Panc1 (cell line): Measurements from ENCODE around the gene MRC2. TPM values are rescaled to one million over a fixed set of nuclear protein-coding genes. Genes with fewer than 3 reads are reported as not detected.

Source experiments
- ATAC-seq: fragments of 200-7000 bp; cut with Tn5 transposase; 2 replicates; pipeline ENCODE4 v1.9.1; 2020; ENCODE audit warnings: mild to moderate bottlenecking, moderate library complexity
- BruUV-seq: library from RNA; stranded (reverse); fragments of 400-500 nt; replicated peaks from 2 replicates; lab custom pipeline; 2021; lab: Mats Ljungman, UMichigan
- CTCF ChIA-PET: fragments of 300-600 bp; sonication (Branson Sonifier 250); formaldehyde crosslinking; loops from one replicate; lab custom pipeline; 2022; ENCODE audit warnings: antibody characterized with exemption; lab: Charles Lee
- POLR2A ChIA-PET: fragments of 300-600 bp; sonication (Branson Sonifier 250); formaldehyde crosslinking; loops from one replicate; lab custom pipeline; 2022; ENCODE audit warnings: antibody characterized with exemption; lab: Charles Lee
- DNase-seq: peaks from one replicate; pipeline ENCODE4 v3.0.0-alpha.2; 2010; ENCODE audit warnings: low read depth, low spot score
- H3K27ac ChIP-seq: 2 replicates; pipeline ENCODE4 v1.5.1; 2011; ENCODE audit warnings: mild to moderate bottlenecking, low read length, inconsistent platforms
- H3K27me3 ChIP-seq: fragments of 200-500 bp; sonication (Bioruptor generic); 2 replicates; pipeline ENCODE4 v1.6.0; 2014; ENCODE audit warnings: low read length, inconsistent platforms; ENCODE audit not compliant: control insufficient read depth, insufficient read depth
- H3K36me3 ChIP-seq: fragments of 200-500 bp; sonication (Bioruptor generic); 2 replicates; pipeline ENCODE4 v1.5.1; 2014; ENCODE audit warnings: inconsistent platforms, mild to moderate bottlenecking, low read length, moderate library complexity; ENCODE audit not compliant: control insufficient read depth, insufficient read depth
- H3K4me1 ChIP-seq: 2 replicates; pipeline ENCODE4 v1.5.1; 2011; ENCODE audit warnings: inconsistent platforms, mild to moderate bottlenecking, low read length, moderate library complexity; ENCODE audit not compliant: control insufficient read depth, insufficient read depth
- H3K4me3 ChIP-seq, 2 experiments: 2 replicates each; pipeline ENCODE4 v1.5.1; 2011 to 2012; ENCODE audit warnings: low read depth in 2 of 2, low read length in 2 of 2, mild to moderate bottlenecking in 2 of 2, inconsistent platforms in 1 of 2, moderate library complexity in 1 of 2
- H3K9me3 ChIP-seq: fragments of 200-500 bp; sonication (Bioruptor generic); 2 replicates; pipeline ENCODE4 v1.5.1; 2014; ENCODE audit warnings: low read depth, mild to moderate bottlenecking, inconsistent platforms, low read length, moderate library complexity; ENCODE audit not compliant: control insufficient read depth, insufficient read depth
- POLR2AphosphoS5 ChIP-seq: IDR thresholded peaks from 2 replicates; pipeline ENCODE4 v1.6.1; 2012; ENCODE audit warnings: mild to moderate bottlenecking, low read depth, low read length, moderate library complexity
- REST ChIP-seq, 2 experiments: IDR thresholded peaks; 2 replicates each; pipeline ENCODE4 v1.6.1; 2011 to 2012; ENCODE audit warnings: low read depth in 2 of 2, control low read depth in 1 of 2, low read length in 1 of 2, mild to moderate bottlenecking in 1 of 2, moderate library complexity in 1 of 2; ENCODE audit not compliant: insufficient read depth in 1 of 2
- SIN3A ChIP-seq: IDR thresholded peaks from 2 replicates; pipeline ENCODE4 v1.6.1; 2012; ENCODE audit warnings: low read depth, mild to moderate bottlenecking, low read length, moderate library complexity, borderline replicate concordance; ENCODE audit not compliant: insufficient read depth
- TCF7L2 ChIP-seq: IDR thresholded peaks from 2 replicates; pipeline ENCODE4 v1.6.1; 2011; ENCODE audit warnings: mild to moderate bottlenecking, low read depth, low read length, inconsistent platforms
- in situ Hi-C: cut with HindIII; loops from 2 replicates; pipeline ENCODE4 v1.10.0; 2016; ENCODE audit warnings: low sequenced_read_pairs, low pct_unique_long_range_greater_than_20kb
- intact Hi-C: fragments of 100-400 bp; cut with micrococcal nuclease; formaldehyde crosslinking; loops from one replicate; pipeline ENCODE4 v1.10.0; 2022; ENCODE audit not compliant: unreplicated experiment
- total RNA-seq: library from RNA; stranded (reverse); gene quantifications from one replicate; pipeline ENCODE4 v1.2.1, GENCODE V29; 2021; ENCODE audit not compliant: unreplicated experiment
- TF ChIP-seq, protein P1 (sequence below): fragments of 450-650 bp; IDR thresholded peaks from 2 replicates; pipeline ENCODE4 v1.5.1; 2017; ENCODE audit warnings: mild to moderate bottlenecking

Gene MRC2
- total RNA-seq, 1 experiment from 2014 or later = 120 TPM

DNA sequence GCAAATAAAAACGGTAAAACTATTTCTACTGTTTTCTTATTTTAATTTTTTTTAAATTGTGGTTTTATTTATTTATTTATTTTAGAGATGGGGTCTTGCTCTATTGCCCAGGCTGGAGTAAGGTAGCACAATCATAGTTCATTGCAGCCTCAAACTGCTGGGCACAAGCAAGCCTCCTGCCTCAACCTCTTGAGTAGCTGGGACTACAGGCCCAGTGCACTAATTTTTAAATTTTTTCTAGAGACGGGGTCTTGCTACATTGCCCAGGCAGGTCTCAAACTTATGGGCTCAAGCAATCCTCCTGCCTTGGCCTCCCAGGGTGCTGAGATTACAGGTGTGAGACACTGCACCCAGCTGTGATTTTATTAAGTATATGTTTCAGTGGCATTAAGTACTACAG lies 46.5 kb upstream of the MRC2 start:
- intact Hi-C loops (no loop called here), in situ Hi-C loops (no loop called here)
- BruUV-seq = no TSS peak
- H3K4me1 ChIP-seq = no peaks in the 10 kb centered on the region
- DNase-seq = no peak
- no peak for ATAC-seq
- H3K9me3 ChIP-seq = no peaks in the 10 kb centered on the region
- ChIA-PET CTCF (no interaction called here), POLR2A (no interaction called here)
- TF ChIP-seq TCF7L2 (no peak), SIN3A (no peak), POLR2AphosphoS5 (no peak), REST (IDR thresholded peaks at IDR 0.05; ENCODE audit: insufficient read depth in 1 of 2, low read depth in 2 of 2, low read length in 1 of 2) (no peak)
- TF ChIP-seq, protein P1, sequence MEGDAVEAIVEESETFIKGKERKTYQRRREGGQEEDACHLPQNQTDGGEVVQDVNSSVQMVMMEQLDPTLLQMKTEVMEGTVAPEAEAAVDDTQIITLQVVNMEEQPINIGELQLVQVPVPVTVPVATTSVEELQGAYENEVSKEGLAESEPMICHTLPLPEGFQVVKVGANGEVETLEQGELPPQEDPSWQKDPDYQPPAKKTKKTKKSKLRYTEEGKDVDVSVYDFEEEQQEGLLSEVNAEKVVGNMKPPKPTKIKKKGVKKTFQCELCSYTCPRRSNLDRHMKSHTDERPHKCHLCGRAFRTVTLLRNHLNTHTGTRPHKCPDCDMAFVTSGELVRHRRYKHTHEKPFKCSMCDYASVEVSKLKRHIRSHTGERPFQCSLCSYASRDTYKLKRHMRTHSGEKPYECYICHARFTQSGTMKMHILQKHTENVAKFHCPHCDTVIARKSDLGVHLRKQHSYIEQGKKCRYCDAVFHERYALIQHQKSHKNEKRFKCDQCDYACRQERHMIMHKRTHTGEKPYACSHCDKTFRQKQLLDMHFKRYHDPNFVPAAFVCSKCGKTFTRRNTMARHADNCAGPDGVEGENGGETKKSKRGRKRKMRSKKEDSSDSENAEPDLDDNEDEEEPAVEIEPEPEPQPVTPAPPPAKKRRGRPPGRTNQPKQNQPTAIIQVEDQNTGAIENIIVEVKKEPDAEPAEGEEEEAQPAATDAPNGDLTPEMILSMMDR = no peak
- H3K27ac ChIP-seq = no peak overlapping the region
- no peaks in the 10 kb centered on the region for H3K27me3 ChIP-seq
- H3K4me3 ChIP-seq = no peak overlapping the region
- peaks cover 3% of the 10 kb centered on the region for H3K36me3 ChIP-seq

DNA sequence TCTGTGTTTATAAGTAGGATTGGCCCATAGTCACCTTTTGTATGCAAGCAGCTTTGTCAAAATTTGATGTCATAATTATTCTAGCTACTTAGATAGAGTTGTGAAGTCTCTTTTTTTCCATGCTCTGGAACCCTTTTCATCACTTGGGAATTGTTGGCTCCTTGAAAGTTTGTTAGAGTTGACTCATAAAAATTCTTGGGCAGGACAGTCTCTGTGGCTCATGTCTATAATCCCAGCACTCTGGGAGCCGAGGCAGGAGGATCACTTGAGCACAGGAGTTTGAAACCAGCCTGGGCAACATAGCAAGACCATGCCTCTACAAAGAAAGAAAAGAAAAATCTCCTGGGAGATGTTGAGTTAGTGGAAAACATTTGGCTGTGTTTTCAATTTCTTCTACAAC lies 45.7 kb upstream of the MRC2 start:
- H3K36me3 ChIP-seq = no peaks in the 10 kb centered on the region; the same call in none of the 2 replicates
- no TSS peak for BruUV-seq
- ChIA-PET CTCF (no interaction called here), POLR2A (no interaction called here)
- H3K4me1 ChIP-seq = no peaks in the 10 kb centered on the region
- DNase-seq = no peak
- TF ChIP-seq TCF7L2 (no peak), REST (IDR thresholded peaks at IDR 0.05; ENCODE audit: insufficient read depth in 1 of 2, low read depth in 2 of 2, low read length in 1 of 2) (no peak), SIN3A (no peak), POLR2AphosphoS5 (no peak)
- TF ChIP-seq, protein P1 = no peak
- no peak for ATAC-seq
- intact Hi-C loops = no loop called here
- no peak overlapping the region for H3K27ac ChIP-seq
- H3K4me3 ChIP-seq = no peak overlapping the region
- in situ Hi-C loops = no loop called here
- no peaks in the 10 kb centered on the region for H3K9me3 ChIP-seq
- no peaks in the 10 kb centered on the region for H3K27me3 ChIP-seq
